ENCODE results near the gene VCX3A. TPM values are rescaled to one million over a fixed set of nuclear protein-coding genes. Genes with fewer than 3 reads are reported as not detected.
"Not testable (repeated sequence)": the region's sequence is repeated elsewhere in the genome, so short reads cannot be mapped to it uniquely, and the experiment has no call there.

Gene VCX3A
- total RNA-seq (2014; rRNA removed; shearing (Covaris generic)) = 0.27 and 0.72 TPM in 2 replicates
- polyA plus RNA-seq (2015; cell fraction: cytosol; rRNA removed) = 0.47 and 0.51 TPM in 2 replicates
- not detected in 2 replicates for polyA plus RNA-seq (2015; cell fraction: nucleus; rRNA removed)

DNA sequence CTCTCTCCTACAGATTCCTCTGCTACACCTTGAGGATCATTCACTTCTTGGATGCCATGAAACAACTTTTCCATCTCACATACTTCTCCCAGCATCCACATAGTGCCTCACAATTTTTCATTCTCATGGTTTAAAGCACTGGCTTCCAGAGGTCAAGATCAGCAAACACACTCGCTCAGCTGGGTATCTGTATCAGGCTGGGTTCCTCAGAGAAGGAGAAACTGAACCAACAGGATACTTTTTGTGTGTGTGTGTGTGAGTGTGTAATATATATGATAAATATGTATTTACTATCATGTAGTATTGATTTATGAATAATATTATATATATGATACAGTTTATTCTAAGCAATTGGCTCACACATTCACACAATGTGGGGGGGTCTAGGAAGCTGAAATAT lies at the start of gene VCX3A:
VCX3A (minus strand) TSS at position 101 of the 400 bp plus-strand sequence. CDS start 621 bp downstream, outside the sequence.
- not testable (repeated sequence) for DNase-seq (ENCODE audit: low read depth)

DNA sequence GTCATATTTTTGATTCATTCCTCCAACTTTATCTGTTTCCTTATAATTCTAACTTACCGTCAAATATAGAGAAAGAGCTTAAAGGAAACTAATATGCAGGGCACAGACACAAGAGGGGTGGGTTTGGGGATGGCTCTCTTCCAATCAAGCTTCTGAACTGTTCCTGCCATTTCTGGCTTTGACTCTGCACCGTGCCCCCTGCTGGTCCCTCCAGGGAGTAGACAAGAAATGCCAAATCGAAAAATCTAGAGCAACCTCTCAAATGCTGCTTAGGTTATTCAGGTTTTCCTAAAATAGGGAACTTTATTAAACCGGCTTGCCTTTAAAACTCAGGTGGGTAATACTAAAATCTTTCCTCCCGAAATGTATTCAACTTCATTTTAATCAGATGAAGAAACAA lies 39.8 kb upstream of the VCX3A start:
- DNase-seq (ENCODE audit: low read depth) = no peak

DNA sequence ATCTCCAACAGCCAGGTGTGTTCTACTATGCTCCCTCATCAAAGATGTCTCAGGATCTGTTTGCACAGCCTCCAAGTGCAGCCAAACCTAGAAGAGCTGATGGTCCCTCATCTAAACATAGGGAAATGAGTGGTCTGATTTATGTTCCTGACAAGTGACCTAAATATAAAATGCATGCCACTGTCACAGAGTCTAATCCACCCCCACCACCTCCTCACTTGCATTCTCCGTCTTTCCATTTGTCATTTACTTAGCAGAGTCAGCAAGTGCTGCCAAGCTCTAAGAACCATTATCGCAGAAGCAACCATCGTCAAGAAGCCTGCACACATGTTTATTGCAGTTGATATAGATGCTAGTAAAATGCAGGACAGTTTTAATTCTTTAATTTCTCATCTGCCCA lies 33.1 kb upstream of the VCX3A start:
- DNase-seq (ENCODE audit: low read depth) = no peak

DNA sequence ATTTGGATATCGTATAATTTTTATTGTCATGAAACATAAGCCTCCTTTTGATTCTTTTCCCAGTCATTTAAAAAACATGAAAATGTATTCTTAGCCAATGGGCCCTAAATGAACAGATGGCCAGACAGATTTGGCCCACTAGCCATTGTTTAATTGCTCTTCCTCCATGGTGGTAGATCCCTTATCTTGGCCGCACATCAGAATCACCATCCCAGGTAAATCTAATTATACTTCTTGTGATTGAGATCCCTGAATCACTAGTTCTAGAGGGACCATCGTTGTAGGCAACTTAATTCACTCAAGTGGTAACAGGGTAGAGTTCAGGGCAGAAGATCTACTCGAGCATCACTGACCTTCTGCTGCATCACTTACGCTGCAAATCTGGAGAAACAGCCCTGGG lies 24.1 kb upstream of the VCX3A start:
- DNase-seq (ENCODE audit: low read depth) = no peak

DNA sequence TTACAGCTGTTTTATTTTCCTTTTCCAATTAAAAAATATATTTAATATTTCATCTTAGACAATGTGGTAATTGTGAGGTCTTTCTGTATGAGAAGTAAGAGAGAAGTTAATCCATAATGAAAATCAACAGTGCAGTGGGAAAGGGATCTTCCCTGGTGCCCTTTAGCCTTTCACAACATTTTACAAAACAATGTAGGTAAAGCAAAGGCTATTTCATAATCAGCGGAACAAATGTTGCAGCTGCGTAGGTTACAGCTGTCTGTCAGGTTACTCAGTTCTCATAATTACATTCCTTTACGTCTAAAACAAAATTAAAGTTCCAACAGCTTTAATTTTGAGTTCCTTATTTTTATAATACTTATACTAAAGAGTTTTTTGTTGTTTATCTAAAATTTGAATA lies 22.8 kb upstream of the VCX3A start:
- no peak for DNase-seq (ENCODE audit: low read depth)

DNA sequence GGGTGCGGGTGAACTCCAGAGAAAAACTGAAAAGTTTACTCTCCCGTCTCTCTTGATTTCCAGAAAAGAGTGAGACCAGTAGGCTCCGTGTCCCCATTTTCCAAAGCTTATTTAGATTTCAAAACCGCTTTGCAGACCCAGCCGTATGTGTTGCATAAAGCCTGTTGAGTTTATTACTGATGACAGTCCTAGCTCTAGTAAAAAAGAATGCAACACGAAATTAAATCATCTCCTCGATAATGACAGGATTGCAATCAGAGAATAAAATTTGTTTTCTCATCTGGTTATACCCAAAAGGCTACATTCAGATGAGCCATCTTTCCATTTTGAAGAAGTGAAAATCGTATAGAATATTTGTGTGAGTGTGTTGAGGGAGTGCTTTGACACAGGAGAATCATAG lies 16.1 kb upstream of the VCX3A start:
- DNase-seq (ENCODE audit: low read depth) = no peak

DNA sequence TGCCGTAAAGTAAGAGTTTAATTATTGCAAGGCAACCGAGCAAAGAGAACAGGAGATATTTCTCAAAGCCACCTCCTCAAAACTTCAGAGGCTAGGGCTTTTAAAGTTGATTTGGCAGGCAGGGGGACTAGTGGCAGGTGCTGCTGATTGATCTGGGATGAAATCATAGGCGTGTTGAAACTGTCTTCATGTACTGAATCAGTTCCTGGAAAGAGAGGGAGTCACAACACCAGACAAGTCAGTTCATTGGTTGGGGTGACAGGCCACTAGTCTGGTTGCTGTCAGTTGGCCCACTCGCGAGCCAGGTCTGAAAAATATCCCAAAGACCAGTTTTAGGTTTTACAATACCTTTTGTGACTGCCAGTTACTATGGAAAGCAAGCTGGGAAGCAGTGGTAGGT lies 10.8 kb upstream of the VCX3A start:
- no peak for DNase-seq (ENCODE audit: low read depth)

DNA sequence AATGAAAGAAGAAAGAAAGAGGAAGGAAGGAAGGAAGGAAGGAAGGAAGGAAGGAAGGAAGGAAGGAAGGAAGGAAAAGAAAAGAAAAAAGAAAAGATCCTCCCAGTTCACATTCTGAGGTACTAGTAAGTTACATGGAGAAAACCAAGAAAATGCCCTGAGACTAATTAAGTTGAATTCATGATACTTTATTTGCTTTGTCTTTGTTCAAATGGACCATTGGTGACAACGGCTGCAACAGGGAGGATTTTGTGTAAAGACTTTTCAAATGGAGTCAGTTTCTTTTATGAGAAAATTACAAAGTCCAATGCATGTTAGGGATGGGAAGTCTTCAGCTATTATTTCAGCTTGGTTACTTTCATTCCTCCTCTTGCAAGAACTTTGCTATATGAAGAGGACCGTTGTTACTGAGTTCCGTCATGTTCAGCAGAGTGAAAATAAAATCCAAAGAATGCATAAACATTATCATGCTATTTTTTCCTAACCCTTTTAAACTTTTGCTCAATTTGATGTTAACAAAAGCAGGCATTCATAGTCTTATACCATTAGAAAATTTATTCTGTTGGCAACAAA lies 8.3 kb downstream of the VCX3A start:
- no peak for DNase-seq (ENCODE audit: low read depth)

DNA sequence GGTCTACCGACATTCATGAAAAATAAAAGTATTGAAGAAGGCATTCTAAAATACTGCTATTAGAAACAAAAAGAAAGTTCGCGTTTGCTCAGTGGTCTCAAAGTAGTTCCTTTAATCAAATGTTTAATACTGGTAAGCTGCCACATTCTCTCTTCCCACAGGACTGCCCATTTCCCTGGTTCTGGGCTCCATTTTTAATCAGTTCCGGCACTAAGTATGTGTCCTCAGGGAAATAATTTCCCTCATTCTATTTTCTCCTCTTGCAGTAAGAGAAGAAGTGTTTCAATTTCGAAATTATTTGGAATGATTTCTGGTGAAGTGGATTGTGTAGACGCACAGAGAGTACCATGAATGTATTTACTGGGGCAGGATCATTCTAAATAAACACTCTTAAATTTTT lies 17.5 kb downstream of the VCX3A start:
- DNase-seq (ENCODE audit: low read depth) = no peak

DNA sequence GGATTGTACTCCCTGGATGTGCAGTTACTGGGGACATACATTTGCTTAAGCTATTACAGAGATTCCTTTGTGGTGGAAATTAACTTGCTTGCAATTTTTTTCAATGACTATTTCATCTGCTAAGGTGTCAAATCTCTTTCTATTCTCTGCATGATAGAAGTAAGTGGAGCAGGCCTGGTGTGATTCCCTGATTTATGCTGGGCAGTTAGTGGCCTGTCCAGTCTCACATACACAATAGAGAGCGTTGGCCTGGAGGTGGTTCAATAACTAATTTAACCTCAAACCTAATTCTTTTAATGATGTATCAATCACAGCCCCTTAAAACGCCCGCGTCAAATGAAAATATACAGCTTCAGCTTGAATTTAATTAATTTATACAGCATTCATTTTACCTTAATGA lies 28.5 kb downstream of the VCX3A start:
- DNase-seq (ENCODE audit: low read depth) = no peak

DNA sequence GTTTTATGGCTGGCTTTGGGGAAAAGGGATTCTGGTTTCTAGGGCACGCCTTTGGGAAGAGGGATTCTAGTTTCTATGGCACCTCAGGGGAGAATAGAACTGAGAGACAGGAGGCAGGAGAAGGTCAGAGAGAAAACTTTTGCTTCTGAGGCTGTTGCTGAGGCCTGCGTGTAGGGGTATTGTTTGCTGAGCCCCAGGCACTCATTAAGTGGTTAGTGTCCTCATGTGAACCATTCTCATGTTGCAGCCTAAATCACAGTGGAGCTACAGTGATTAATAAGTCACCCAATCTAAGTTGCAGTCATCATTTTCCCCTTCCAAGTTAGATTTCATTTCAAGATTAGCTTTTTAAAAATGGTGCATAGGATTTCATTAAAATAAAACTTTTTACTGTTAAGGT lies 29.0 kb downstream of the VCX3A start:
- DNase-seq (ENCODE audit: low read depth) = no peak

DNA sequence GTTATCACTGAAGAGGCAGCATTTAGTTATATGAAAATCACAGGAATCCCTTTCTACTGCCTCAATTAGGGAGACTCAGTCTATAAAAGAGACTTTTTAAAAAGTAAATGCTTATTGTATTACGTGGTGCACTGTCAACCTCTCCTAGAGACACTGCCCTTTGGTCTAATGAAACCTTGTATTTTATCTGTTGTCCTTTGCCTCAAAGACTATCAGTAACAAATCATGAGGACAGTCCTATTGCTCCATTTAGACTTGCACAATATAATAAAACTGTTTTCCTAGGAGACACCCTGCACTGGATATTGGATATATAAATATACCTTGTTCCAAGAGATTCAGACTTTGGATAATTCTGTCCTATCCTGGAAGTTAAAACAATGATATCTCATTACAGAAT lies 34.2 kb downstream of the VCX3A start:
- DNase-seq (ENCODE audit: low read depth) = no peak

DNA sequence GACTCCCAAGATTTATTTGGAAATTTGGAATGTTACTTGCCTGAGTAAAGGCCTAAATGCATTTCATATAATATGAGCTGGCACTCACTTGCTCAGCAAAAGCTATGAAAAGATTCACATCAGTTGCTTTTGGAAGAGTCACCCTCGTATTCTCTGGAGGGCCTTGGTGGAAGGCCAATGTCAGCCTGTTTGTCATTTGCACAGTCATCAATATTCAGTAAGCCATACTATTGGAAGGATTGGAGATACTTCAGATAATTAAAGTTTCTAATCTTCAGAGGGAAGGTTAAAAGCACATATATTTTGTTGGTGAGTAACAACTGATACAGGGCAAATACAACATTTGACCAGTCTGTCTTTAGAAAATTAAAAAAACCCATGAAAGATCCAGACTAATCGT lies 36.6 kb downstream of the VCX3A start:
- no peak for DNase-seq (ENCODE audit: low read depth)

Measured in HT1080 (cell line).